ENCODE data around the gene GTF3A. TPM values are rescaled to one million over a fixed set of nuclear protein-coding genes. Genes with fewer than 3 reads are reported as not detected.

GTF3A gene
- total RNA-seq, 1 donor from 2014 or later, result 75.9 TPM

- Mint-ChIP-seq H3K4me3 (ENCODE audit: low read depth) (no peak overlapping the region), H3K36me3 (ENCODE audit: insufficient read depth) (no peaks in the 10 kb centered on the region), H3K27me3 (peaks cover 6% of the 10 kb centered on the region), H3K9me3 (ENCODE audit: low read depth) (peaks cover 3% of the 10 kb centered on the region), H3K27ac (no peak overlapping the region), H3K4me1 (ENCODE audit: low read depth) (peaks cover 9% of the 10 kb centered on the region)
- no peak for DNase-seq (ENCODE audit: low spot score, unreplicated experiment)
- TF ChIP-seq, protein P1, sequence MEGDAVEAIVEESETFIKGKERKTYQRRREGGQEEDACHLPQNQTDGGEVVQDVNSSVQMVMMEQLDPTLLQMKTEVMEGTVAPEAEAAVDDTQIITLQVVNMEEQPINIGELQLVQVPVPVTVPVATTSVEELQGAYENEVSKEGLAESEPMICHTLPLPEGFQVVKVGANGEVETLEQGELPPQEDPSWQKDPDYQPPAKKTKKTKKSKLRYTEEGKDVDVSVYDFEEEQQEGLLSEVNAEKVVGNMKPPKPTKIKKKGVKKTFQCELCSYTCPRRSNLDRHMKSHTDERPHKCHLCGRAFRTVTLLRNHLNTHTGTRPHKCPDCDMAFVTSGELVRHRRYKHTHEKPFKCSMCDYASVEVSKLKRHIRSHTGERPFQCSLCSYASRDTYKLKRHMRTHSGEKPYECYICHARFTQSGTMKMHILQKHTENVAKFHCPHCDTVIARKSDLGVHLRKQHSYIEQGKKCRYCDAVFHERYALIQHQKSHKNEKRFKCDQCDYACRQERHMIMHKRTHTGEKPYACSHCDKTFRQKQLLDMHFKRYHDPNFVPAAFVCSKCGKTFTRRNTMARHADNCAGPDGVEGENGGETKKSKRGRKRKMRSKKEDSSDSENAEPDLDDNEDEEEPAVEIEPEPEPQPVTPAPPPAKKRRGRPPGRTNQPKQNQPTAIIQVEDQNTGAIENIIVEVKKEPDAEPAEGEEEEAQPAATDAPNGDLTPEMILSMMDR (IDR thresholded peaks at IDR 0.05; ENCODE audit: unreplicated experiment), result no peak
These were observed 48.0 kb downstream of the GTF3A start for GRCh38 chr13:27472441-27472840.

DNA sequence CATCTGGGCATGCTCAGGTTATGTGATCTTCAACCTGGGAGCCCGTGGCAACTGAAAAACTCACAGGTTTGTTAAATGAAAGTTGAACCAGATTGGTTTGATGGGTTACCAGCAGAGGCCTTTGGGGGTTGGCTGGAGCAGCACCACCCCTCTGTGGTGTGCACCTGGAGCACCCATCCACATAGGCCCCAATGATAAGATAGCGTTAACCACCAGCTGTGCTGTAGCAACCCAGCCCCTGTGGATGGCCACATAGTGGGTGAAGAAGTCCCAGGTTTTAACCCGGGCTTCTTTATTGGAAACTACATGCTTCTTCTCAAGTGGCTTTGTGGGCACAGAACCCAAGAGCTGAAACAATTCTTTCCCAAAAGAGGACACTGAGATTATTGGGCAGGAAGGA is 48.5 kb downstream of the GTF3A start:
- no peak for DNase-seq (ENCODE audit: low spot score, unreplicated experiment)
- peaks cover 14% of the 10 kb centered on the region for H3K4me1 Mint-ChIP-seq (ENCODE audit: low read depth)
- no peaks in the 10 kb centered on the region for H3K36me3 Mint-ChIP-seq (ENCODE audit: insufficient read depth)
- H3K4me3 Mint-ChIP-seq (ENCODE audit: low read depth), result no peak overlapping the region
- TF ChIP-seq, protein P1 (IDR thresholded peaks at IDR 0.05; ENCODE audit: unreplicated experiment), result no peak
- H3K9me3 Mint-ChIP-seq (ENCODE audit: low read depth), result peaks cover 3% of the 10 kb centered on the region
- no peak overlapping the region for H3K27ac Mint-ChIP-seq
- H3K27me3 Mint-ChIP-seq, result peaks cover 6% of the 10 kb centered on the region

- Mint-ChIP-seq H3K27ac (no peak overlapping the region), H3K36me3 (ENCODE audit: insufficient read depth) (no peaks in the 10 kb centered on the region), H3K9me3 (ENCODE audit: low read depth) (no peaks in the 10 kb centered on the region), H3K4me3 (ENCODE audit: low read depth) (no peak overlapping the region), H3K27me3 (peaks cover 11% of the 10 kb centered on the region), H3K4me1 (ENCODE audit: low read depth) (peaks cover 17% of the 10 kb centered on the region)
- DNase-seq (ENCODE audit: low spot score, unreplicated experiment), result no peak
- TF ChIP-seq, protein P1 (IDR thresholded peaks at IDR 0.05; ENCODE audit: unreplicated experiment), result no peak
These were observed 50.4 kb downstream of the GTF3A start for GRCh38 chr13:27474751-27475268.

- Mint-ChIP-seq H3K27ac (peak overlapping the region; percentile 93), H3K9me3 (ENCODE audit: low read depth) (no peaks in the 10 kb centered on the region), H3K27me3 (peaks cover 23% of the 10 kb centered on the region), H3K4me3 (ENCODE audit: low read depth) (peak overlapping the region; percentile 53), H3K36me3 (ENCODE audit: insufficient read depth) (no peaks in the 10 kb centered on the region), H3K4me1 (ENCODE audit: low read depth) (peaks cover 17% of the 10 kb centered on the region)
- TF ChIP-seq, protein P1 (IDR thresholded peaks at IDR 0.05; ENCODE audit: unreplicated experiment), result peak; percentile 38
- no peak for DNase-seq (ENCODE audit: low spot score, unreplicated experiment)
These were observed 52.7 kb downstream of the GTF3A start for GRCh38 chr13:27476943-27477703.

- no peaks in the 10 kb centered on the region for H3K36me3 Mint-ChIP-seq (ENCODE audit: insufficient read depth)
- H3K4me3 Mint-ChIP-seq (ENCODE audit: low read depth), result no peak overlapping the region
- H3K4me1 Mint-ChIP-seq (ENCODE audit: low read depth), result peaks cover 15% of the 10 kb centered on the region
- no peak overlapping the region for H3K27ac Mint-ChIP-seq
- peaks cover 35% of the 10 kb centered on the region for H3K27me3 Mint-ChIP-seq
- peak; percentile 61 for DNase-seq (ENCODE audit: low spot score, unreplicated experiment)
- no peaks in the 10 kb centered on the region for H3K9me3 Mint-ChIP-seq (ENCODE audit: low read depth)
- TF ChIP-seq, protein P1 (IDR thresholded peaks at IDR 0.05; ENCODE audit: unreplicated experiment), result peak; percentile 77
These were observed 57.3 kb downstream of the GTF3A start for GRCh38 chr13:27481766-27482165.

Data from progenitor cell of endocrine pancreas (in vitro differentiated cells).